Kidney epithelial cell (primary cell): ENCODE results near the gene SHISA7. TPM values are rescaled to one million over a fixed set of nuclear protein-coding genes. Genes with fewer than 3 reads are reported as not detected.

Source experiments
- DNase-seq: peaks from one replicate; pipeline ENCODE4 v3.0.0-alpha.2; 2010; ENCODE audit warnings: low read depth
- H3K27me3 ChIP-seq: 2 replicates; pipeline ENCODE4 v1.6.0; 2011; ENCODE audit warnings: low read length; ENCODE audit not compliant: control insufficient read depth, insufficient read depth
- H3K36me3 ChIP-seq: 2 replicates; pipeline ENCODE4 v1.5.1; 2011; ENCODE audit warnings: low read length; ENCODE audit not compliant: control insufficient read depth, insufficient read depth
- H3K4me3 ChIP-seq: 2 replicates; pipeline ENCODE4 v1.5.1; 2011; ENCODE audit warnings: low read depth, mild to moderate bottlenecking, control low read depth, low read length
- CTCF ChIP-seq: IDR thresholded peaks from 2 replicates; pipeline ENCODE4 v1.5.1; 2011; ENCODE audit warnings: mild to moderate bottlenecking, moderate library complexity, low read length, control low read depth, inconsistent platforms; ENCODE audit not compliant: insufficient read depth, poor library complexity, severe bottlenecking
- total RNA-seq: library from RNA; depleted of rRNA; stranded (reverse); fragments of >200 nt; gene quantifications from 2 replicates; pipeline ENCODE4 v1.2.3, GENCODE V29; 2015

Gene SHISA7
- total RNA-seq, 1 donor from 2014 or later = not detected

GRCh38 chr19:55391702-55392615 is 51.1 kb downstream of the SHISA7 start:
- H3K4me3 ChIP-seq = no peak overlapping the region
- DNase-seq = no peak
- H3K27me3 ChIP-seq = no peaks in the 10 kb centered on the region
- peaks cover 4% of the 10 kb centered on the region for H3K36me3 ChIP-seq
- no peak for TF ChIP-seq CTCF

GRCh38 chr19:55391191-55391670 is 51.9 kb downstream of the SHISA7 start:
- Histone ChIP-seq H3K27me3 (no peaks in the 10 kb centered on the region), H3K4me3 (no peak overlapping the region), H3K36me3 (peaks cover 4% of the 10 kb centered on the region)
- no peak for DNase-seq
- TF ChIP-seq CTCF = no peak

GRCh38 chr19:55390461-55390880 is 52.6 kb downstream of the SHISA7 start:
- DNase-seq = no peak
- H3K27me3 ChIP-seq = no peaks in the 10 kb centered on the region
- TF ChIP-seq CTCF = no peak
- peaks cover 4% of the 10 kb centered on the region for H3K36me3 ChIP-seq
- H3K4me3 ChIP-seq = no peak overlapping the region

- DNase-seq = no peak
- Histone ChIP-seq H3K27me3 (no peaks in the 10 kb centered on the region), H3K36me3 (peaks cover 4% of the 10 kb centered on the region), H3K4me3 (no peak overlapping the region)
- no peak for TF ChIP-seq CTCF
Measured at GRCh38 chr19:55389386-55390317, 53.4 kb downstream of the SHISA7 start.

GRCh38 chr19:55387736-55388497 is 55.2 kb downstream of the SHISA7 start:
- no peak for DNase-seq
- Histone ChIP-seq H3K36me3 (peaks cover 4% of the 10 kb centered on the region), H3K27me3 (no peaks in the 10 kb centered on the region), H3K4me3 (peak overlapping the region; percentile 82)
- no peak for TF ChIP-seq CTCF
